GM21390 (cell line): ENCODE measurements around the gene MOB3A.

Experiments used
- ATAC-seq: cut with Tn5 transposase; IDR thresholded peaks from one replicate; pipeline ENCODE4 v1.9.1; 2021; ENCODE audit not compliant: unreplicated experiment

MOB3A gene

DNA sequence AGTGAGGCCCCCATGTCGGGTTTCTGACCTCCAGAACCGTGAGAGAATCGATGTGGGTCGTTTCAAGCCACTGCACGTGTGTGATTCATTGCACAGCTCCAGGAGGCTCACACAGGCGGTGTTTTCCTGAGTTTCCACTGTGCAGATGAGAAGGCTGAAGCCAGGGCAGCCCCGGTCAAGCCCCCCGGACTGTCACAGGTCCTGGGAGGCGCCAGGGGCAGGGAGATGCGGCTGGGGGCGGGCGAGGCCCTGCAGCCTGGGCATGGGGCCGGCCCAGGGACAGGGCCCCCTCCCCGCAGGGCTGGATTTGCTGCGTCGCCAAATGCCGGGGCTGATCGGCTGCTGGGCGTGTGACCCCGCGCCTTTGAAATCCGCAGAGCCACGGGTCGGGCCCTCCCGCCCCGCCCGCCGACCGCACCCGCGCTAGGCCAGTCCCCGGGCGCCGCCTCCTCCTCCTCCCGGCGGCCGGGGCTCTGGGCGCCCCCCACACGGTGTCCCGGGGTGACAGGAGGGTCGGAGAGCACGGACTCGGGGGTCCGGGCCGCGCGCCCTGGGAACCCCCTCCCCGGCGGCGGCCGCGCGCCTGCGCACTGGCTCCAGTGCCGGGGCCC lies 35.1 kb downstream of the MOB3A start:
- ATAC-seq: peak; percentile 22

DNA sequence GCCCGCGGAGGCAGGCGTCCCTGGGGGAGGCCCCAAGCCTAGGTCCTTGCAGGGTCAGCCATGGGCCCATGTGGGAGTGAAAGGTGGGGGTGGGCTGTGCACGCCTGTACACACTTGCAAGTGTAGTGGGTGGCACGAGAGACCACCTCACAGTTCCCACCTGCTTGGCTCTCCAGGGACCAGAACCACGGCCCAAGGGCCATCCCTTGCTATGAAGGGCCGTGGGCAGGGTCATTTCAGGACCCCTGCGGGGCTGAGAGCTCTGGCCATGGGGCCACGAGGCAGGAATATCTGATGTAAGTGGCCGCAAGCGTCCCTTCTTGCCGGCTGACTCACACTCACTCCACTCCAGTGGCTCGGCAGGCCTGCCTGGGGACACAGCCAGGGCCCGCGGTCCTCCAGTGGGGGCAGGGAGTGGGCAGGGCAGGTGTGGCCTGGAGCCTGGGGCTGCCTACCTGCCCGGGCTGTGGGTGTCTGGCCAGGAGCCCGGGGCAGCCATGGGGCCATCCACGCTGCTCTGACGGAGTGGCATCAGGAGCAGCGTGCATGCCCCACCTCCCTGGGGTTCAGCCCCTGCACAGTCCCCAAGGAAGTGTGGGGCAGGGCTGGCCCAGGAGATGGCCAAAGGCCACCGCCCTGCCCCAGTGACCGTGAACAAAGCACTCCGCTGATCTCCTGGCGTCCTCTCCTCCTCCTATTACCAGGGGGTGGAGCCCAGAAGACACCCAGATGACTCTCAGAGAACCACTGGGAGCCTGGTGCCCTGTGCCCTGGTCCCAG lies 36.5 kb downstream of the MOB3A start:
- ATAC-seq: no peak

DNA sequence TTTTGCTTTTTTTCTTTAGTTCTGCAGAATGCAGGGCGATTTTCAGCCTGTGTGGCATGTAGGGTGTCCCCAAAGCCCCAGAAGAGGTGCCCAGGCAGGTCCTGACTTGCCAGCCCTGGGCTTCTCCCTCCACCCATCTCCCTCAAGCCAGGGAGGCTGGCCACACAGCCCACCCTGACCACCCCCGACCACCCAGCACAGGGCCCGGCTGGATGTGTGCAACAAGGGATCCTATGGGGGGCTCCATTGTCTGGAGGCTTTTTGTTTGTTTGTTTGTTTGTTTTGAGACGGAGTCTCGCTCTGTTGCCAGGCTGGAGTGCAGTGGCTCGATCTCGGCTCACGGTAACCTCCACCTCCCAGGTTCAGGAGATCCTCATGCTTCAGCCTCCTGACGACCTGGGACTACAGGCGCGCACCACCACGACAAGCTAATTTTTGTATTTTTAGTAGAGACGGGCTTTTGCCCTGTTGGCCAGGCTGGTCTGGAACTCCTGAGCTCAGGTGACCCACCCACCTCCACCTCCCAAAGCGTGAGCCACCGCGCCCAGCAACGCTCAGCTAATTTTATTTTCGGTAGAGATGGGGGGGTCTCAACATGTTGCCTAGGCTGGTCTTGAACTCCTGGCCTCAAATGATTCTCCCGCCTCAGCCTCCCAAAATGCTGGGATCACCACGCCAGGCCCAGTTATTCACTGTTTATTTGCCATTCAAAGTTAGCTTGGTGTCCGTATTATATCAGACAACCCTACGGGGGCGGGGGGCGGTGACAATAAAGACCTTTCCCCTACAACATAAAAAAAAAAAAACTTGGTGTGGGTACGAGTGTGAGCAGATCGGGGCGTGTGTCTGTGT lies 37.3 kb downstream of the MOB3A start:
- ATAC-seq: no peak

DNA sequence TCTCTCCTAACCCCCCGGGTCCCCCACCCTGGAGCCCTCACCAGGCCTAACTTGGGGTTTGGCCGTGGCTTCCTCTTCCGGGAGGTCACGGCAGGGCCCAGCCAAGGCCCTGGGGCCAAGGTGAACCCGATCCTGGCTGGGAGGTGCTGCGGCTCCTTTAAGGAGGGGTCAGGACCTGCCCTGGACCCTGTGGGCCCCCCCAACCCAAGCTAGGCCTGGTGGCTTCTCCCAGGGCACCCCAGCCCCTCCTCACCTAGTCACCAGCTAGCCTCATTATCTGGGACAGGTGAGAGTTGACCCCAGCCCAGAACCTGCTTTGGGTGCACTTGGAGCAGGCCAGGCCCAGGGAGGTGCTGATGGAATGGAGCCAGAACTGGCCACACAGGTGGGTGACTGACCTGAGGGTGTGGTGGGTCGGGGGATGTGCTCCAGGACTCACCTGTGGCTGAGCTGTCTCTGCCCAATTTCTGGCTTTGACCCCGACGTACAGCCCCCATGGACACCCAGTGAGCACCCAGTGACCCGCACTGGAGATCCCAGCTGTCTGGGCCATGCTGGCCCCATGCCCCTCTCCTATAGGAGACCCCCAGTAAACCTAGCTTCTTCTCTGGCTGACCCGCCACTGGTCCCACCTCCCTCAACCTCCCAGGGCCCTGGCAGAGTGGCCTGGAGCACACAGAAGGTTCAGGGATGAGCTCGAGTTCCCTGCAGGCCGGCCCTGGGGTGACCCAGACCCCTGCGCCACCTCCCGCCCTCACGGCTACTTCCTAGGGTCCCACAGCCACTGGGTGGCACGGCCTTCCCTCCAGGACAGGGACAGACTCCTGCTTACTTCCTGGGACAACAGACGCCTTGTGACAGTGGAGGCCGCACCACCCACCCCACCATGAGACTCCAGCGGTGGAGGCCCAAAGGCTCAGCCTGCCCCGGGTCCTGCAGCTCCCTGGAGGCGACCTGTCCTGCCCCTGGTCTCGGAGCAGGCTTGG lies 38.3 kb downstream of the MOB3A start:
- ATAC-seq: no peak

DNA sequence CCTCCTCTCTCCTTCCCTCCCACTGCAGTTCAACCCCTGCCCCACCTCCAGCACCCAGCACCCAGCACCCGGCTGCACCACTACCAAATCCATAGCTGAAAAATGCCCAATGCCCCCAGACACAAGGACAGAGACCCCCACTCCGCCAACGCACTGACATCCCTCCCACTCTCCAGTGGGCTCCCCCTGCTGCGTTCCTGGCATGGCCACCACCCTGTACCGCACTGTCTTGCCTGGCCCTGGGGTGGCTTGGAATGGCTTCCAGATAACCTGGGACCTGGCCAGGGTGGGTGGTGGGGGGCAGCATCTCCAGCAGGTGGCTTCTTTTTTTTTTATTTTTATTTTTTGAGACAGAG lies 39.3 kb downstream of the MOB3A start:
- no peak for ATAC-seq

DNA sequence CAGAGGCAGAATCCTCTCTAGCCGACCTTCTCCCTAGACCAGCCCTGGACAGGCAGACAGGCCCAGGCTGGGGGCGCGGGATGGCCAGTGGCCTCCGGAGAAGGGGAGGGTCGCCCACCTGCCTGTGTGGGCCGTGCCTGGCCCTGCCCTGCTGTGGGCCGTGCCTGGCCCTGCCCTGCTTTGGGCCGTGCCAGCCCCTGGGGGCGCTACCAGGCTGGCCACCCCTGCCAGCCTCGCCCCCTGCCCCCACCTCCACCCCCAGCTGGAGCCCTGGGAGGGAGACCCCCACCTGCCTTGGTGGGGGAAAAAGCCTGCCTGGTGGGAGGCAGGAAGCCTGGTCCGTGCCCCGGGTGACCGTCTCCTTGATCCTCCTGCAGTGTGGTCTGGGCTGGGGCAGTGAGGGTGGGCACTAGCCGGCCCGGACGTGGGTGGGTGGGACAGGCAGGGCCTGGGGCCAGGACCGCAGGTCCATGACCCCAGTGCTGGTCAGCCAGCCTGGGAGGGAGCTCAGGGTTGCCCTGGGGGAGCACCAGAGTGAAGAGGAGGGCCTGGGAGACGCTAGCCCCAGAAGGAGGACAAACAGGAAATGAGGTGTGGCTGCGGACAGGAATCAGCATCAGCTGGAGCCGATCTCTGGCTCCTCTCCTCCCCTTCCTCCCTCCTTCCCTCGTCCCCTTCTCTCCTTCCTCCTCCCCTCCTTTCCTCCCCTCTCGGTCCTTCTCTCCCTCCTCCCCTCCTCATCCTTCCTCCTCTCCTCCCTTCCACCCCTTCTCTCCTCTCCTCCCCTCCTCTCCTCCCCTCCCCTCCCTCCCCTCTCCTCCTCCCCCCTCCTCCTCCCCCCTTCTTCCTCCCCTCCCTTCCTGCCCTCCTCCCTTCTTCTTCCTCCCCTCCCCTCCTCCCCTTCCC lies 39.9 kb downstream of the MOB3A start:
- no peak for ATAC-seq

DNA sequence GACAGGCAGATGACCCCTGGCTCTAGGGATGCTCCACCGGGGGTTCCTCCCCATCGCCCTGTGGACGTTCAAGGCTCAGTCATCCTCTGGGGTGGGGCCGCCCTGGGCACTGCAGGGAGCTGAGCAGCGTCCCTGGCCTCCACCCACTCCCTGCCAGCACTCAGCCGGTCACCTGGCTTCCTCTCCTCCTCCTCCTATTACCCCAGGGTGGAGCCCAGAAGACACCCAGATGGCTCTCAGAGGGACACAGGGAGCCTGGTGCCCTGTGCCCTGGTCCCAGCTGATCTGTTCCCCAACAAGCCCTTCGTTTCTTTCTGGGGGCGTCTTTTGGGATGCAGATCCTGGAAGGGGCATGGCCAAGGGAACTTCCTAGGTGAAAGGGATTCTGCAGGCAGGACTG lies 41.4 kb downstream of the MOB3A start:
- no peak for ATAC-seq

DNA sequence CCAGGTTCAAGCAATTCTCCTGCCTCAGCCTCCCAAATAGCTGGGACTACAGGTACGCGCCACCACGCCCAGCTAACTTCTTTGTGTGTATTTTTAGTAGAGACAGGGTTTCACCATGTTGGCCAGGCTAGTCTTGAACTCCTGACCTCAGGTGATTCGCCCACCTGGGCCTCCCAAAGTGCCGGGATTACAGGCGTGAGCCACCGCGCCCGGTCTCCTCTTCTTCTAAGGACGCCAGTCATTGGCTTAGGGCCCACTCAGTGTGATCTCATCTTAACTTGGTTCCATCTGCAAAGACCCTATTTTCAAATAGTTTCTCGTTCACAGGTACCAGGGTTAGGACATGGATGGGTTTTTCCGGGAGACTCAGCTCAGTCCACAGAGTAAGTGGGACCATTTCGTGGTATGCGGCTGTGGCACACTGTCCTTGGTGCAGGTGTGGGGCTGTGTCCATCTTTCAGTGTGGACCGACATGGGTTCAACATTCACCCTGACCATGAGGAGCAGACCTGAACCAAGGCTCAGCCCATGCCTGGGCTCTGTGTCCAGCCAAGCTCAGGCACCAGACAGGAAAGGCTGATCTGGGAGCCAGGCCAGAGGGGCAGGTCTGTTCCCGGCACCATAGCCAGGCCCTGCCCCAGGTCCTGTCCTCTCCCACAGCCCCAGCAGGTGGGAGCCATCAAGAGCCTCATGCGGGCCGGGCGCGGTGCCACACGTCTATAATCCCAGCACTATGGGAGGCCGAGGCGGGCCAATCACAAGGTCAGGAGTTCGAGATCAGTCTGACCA lies 42.3 kb downstream of the MOB3A start:
- no peak for ATAC-seq

DNA sequence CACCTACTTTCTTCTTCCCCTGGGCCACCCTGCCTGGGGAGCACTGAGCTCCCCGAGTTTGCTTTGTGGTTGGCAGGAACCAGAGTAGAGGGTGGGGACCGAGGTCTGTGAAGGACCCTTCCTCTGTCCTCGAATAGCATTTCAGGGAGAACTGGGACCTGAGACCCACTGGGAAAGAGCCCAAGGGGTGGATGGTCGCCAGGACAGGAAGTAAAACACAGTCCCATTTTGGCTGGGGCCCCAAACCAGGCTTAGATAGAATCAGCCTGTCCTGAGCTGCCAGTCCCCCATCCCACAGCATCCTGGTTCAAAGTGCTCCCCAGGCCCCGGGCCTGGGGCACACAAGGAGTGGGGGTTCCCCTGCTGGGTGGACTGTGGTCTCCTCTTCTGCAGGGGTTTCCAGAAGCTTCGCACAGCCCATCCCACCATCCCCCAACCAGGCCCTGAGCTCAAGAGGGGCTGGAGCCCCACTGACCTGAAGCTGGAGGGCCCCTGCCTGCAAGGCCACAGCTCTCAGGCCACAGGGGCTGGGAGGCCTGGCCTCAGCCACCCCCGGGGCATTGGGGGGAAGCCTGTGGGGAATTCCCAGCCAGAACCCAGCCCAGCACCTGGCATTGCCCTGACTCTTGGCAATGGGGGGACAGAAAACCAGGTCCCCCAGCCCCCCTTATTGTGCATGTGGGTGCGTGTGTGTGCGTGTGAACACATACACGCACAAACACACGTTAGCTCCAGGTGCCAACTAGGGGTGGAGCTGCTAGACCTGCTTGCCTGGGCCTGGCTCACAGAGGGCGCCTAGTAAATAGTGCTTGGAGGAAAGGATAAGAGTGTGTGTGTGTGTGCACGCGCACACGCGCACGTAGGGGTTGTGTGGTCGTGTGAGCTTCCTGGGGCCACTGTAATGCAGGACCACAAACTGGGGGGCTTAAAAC lies 44.1 kb downstream of the MOB3A start:
- ATAC-seq: no peak

DNA sequence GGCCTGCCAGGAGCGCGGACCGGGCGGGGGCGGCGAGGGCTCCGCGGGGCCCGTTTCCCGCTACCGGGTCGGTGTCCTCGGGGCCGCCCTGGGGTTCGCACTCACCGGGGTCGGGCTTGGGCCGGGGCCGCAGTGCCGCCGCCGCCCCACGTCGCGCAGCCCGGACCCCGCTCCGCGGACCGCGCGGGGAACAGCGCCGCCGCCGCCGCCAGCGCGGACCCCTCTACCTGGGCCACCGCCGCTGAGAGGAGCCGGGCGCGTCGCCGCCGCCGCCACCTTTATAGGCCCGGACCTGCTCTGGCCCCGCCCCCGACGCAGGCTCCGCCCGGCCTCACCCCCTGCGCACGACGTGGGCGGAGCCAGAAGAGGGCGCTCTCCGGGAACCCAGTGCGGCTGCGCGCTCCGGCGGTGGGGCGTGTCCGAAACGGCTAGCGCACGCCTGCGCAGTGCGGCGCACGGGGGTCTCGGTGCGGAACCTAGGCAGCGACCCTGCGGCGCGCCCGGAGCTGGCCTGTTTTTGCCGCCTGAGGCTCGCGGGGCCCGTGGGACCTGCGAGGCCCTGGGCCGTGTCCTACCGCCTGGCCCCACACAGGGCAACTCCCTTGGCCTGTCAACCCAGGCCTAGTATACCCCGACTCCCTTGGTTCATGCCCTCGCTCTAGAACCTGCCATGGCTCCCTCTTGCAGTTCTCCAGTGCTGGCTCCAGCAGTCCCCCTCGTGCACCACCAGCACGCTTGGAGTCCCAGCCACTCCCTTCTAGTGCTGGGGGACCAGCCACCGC lies 44.9 kb downstream of the MOB3A start, which contains the start of gene MKNK2:
MKNK2 (minus strand) TSS at position 254 of the 782 bp plus-strand sequence. CDS start 393 bp downstream, outside the sequence.
- ATAC-seq: peak; percentile 37

DNA sequence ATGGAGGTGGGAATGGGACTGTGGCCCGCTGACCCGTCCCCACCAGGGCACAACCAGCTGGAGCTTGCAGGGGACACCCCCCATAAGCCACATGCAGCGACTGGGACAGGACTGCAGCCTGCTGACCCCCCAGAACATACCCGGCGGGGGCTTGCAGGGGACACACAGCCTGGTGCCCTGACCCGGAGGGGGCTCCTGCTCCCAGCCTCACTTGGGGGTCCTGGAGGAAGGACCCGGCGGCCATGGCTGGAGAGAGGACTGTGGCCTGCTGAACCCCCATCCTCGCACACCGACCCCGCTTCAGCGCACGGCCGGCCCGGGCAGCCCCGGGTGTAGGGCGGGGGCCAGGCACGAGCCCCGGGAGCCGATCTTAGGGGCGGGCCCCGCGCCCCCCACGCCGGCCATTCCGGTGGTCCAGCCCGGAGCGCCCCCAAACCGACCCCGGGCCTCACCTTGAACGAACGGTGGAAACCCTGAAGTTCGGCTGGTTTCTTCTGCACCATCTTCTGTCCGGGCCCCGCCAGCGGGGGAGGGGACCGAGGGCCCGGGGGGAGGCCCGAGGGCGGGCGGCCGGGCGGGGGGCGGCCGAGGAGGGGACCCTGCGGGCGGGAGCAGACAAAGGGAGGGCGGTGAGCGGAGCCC lies 45.7 kb downstream of the MOB3A start:
- ATAC-seq: peak; percentile 6

DNA sequence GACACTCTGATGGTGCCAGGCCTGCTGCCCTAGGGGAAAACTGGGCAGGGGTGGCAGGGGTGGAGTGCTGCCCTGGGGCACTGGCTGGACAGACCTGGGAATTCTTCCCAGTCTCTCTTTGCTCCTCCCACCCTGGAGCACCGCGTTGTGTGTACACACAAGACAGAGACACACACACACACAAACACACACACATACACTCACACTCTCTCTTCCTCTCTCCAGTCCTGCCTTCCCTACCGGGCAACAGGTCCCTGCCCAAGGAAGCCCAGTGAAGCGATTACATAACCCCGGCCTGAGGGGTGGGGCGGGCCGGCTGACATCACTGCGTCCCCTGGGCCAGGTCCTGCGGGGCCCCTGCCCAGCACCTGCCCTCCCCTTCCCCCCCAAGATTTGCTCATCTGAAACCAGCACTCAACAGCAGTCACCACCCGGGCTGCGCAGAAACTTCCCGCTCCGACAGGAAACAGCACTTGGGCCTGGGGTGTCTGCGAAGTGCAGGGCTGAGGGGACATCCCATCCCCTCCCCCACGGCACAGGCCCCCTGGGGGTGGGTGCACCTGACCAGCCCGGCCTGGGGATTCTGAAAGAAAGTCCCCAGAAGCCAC lies 46.3 kb downstream of the MOB3A start:
- no peak for ATAC-seq

DNA sequence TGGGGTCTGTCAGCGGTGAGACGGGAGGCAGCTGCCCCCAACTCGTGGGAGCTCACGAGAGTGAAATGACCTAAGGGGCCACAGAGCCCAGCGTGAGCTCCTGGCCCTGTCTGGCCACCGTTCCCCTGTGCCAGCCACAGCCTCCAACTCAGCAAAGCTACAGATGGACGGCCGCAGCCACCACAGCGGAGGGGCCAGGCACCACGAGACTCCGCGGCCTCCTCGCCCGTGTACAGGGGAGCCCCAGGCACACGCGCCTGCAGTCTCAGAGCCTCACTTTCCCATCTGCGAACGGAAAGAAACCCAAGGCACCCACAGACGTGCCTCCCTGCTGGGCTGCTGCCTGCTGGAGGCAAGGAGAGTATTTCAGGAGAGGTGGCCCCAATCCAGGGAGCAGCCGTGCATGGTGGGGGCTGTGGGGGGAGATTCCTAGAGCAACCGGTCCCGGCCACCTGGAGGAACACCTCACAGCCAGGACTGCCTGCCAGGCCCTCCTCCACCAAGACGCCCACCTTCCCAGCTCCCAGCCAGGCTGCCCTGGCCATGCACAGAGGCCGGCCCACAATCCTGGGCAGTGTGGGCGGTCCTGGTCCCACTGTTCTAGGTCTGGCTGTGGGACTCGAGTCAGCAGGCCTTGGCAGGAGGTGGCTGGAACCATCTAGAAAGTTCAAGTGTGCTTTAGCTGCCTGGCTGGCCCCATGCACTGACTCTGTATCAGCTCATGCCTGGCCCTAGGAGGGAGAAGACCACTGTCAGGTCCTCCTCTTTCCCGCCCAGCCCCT lies 47.0 kb downstream of the MOB3A start:
- ATAC-seq: no peak

DNA sequence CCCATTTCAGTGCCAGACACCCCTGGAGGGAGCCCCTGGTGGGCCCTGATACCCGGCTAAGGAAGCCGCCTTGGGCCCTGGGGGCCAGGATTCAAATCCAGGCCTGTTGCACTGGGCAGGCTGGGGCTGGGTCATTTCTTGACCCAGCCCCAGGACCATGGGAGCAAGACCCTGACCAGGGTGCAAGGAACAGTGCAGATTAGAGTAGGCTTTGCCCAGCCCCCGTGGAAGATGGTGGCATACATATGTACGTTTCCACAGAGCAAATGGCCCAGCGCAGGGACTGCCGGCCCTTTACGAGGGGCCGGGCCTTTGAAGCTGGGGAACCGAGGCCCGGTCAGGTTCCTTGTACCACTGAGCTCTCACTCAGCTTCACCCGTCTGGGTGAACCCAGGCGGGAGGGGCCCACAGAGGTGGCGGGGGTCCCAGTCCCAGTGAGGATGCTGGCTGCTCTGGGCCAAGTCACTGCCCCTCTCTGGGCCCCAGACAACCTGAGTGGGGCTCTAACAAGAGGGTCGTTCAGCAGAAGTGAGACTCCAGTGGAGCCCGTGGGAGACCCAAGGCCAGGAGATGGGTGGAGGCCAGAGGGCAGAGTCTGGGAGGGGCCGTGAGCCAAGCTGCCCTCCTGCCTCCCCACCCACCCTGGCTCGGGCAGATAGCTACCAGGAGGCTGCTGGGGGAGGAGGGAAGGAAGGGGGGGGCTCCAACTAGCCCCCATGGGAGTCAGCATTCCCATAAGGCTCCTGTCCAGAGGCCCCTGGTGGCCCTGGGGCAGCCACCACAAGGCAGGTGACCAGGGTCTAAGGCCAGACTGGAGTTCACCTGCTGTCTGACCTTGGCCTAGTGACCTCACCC lies 47.8 kb downstream of the MOB3A start:
- no peak for ATAC-seq
